LNCaP clone FGC (cell line): ENCODE data around the gene DCPS.

ENCODE experiments used
- DNase-seq: peaks from one replicate; pipeline ENCODE4 v3.0.0-alpha.2; 2011; ENCODE audit warnings: low read depth
- H3K4me3 ChIP-seq: 2 replicates; pipeline ENCODE4 v1.5.1; 2011; ENCODE audit warnings: mild to moderate bottlenecking, low read depth, low read length, control low read depth
- TF ChIP-seq, protein P1 (sequence below): IDR thresholded peaks from 2 replicates; pipeline ENCODE4 v1.5.1; 2012; ENCODE audit warnings: mild to moderate bottlenecking; ENCODE audit not compliant: control insufficient read depth, insufficient read depth; ENCODE audit errors: extremely low read depth

Gene DCPS

GRCh38 chr11:126337474-126338241 is 33.8 kb downstream of the DCPS start:
- H3K4me3 ChIP-seq: no peak overlapping the region
- TF ChIP-seq, protein P1, sequence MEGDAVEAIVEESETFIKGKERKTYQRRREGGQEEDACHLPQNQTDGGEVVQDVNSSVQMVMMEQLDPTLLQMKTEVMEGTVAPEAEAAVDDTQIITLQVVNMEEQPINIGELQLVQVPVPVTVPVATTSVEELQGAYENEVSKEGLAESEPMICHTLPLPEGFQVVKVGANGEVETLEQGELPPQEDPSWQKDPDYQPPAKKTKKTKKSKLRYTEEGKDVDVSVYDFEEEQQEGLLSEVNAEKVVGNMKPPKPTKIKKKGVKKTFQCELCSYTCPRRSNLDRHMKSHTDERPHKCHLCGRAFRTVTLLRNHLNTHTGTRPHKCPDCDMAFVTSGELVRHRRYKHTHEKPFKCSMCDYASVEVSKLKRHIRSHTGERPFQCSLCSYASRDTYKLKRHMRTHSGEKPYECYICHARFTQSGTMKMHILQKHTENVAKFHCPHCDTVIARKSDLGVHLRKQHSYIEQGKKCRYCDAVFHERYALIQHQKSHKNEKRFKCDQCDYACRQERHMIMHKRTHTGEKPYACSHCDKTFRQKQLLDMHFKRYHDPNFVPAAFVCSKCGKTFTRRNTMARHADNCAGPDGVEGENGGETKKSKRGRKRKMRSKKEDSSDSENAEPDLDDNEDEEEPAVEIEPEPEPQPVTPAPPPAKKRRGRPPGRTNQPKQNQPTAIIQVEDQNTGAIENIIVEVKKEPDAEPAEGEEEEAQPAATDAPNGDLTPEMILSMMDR: no peak
- no peak for DNase-seq

DNA sequence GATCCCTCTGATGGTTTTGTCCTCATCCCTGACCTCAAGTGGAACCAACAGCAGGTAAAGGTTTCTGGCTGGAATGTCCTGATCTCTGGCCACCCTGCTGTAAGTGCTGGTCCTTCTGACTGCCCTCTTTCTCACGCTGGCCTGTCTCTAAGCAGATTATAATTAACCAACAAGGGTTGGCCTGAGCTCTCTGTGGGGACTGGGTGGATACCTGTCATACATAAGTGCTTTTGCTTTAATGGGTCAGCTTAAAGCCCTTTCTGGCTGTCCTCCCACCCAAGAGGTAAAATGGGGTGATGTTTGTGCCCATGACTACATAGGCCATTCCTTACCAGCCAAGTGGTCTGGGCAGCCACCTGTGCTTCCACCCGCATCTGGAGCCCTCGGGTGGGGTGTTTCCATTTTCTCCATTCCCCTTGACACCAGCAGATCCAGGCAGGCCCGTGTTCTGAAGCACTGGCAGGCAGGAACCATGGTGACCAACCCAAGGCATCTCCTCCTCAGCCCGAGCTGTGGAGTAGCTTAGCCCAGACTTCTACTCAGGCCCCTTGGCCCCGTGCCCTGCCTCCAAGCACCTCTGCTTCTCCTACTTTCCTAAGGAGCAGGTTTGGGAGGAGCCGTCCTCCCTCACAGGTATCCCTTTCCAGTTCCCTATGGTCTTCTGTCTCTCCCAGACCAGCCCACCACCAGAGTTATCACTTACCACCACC is 34.6 kb downstream of the DCPS start:
- TF ChIP-seq, protein P1: no peak
- H3K4me3 ChIP-seq: no peak overlapping the region
- DNase-seq: no peak

- TF ChIP-seq, protein P1: no peak
- no peak overlapping the region for H3K4me3 ChIP-seq
- no peak for DNase-seq
Observed at GRCh38 chr11:126339073-126339862, 35.4 kb downstream of the DCPS start.

DNA sequence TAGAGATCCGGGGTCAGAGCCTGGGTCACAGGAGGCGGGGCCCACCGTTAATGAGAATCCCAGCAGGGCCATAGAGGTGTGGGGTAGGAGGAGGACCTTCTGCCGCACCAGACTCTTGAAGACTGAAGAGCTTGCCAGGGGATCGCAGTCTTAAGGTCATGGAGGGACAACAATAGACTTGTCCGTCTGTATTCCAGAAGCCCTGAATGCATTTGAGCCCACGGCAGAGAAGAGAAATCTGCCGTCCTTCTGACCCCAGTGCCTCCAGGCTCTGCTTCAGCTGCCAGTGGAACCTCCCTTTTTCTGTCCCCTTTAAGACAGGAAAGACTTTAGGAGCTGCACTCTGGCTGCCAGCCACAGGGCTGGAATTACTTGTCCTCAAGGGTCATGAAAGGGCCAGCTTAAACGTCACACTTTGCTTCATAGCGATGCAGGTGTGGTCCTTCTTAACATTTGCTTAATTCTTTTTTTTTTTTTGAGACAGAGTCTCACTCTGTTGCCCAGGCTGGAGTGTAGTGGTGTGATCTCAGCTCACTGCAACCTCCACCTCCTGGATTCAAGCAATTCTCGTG is 36.1 kb downstream of the DCPS start:
- TF ChIP-seq, protein P1: no peak
- H3K4me3 ChIP-seq: no peak overlapping the region
- peak; percentile 69 for DNase-seq

GRCh38 chr11:126340960-126341606 is 37.2 kb downstream of the DCPS start:
- no peak overlapping the region for H3K4me3 ChIP-seq
- TF ChIP-seq, protein P1: no peak
- DNase-seq: no peak

GRCh38 chr11:126341760-126342161 is 37.9 kb downstream of the DCPS start:
- TF ChIP-seq, protein P1: no peak
- no peak overlapping the region for H3K4me3 ChIP-seq
- DNase-seq: no peak
